ENCODE measurements around the gene PKDCC.

PKDCC gene

DNA sequence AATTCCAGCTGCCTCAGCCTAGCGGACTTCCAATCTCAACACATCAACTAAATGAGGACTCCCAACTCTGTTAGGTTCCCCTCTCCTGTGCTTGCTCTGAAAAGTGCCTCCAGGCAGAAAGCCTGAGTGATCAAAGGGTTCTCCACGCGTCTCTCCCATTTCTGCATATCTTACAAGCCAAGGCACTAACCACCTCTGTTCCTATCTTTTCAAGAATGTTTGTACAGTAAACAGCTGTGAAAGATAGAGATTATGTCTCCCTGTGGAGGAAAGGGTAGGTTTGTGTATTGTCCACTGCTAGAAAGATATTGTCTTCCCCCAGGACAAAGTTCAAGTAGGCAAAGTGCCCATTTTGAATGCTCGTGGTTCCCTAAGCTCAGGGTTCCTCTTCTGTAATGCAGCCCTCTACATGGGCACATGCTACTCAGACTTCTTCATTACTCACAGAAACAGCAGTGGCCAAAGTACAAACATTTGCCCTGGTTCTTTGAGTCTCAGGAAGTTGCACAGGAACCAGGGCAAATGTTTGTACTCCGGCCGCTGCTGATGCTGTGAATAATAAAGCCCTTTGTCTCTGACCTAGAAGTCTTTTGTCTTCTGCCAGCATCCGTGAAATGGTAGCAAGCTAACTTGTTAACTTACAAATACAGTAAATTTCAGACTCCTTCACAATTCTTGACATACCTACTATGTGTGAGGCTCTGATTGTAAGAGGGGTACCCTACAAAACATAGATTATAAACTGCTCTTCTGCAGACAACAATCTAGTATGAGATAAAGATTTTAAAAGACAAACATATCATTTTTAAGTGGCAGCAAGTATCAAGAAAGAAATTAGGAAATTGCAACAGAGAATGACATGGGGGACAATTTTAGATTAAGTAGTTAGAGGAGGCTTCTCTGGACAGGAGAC, 44.5 kb downstream of the PKDCC start:
- Mint-ChIP-seq H3K36me3 (ENCODE audit: low read depth) (no peaks in the 10 kb centered on the region), H3K27ac (no peak overlapping the region), H3K4me1 (ENCODE audit: low read depth) (peaks cover 8% of the 10 kb centered on the region), H3K9me3 (no peaks in the 10 kb centered on the region), H3K4me3 (no peak overlapping the region), H3K27me3 (no peaks in the 10 kb centered on the region)
- DNase-seq = no peak

DNA sequence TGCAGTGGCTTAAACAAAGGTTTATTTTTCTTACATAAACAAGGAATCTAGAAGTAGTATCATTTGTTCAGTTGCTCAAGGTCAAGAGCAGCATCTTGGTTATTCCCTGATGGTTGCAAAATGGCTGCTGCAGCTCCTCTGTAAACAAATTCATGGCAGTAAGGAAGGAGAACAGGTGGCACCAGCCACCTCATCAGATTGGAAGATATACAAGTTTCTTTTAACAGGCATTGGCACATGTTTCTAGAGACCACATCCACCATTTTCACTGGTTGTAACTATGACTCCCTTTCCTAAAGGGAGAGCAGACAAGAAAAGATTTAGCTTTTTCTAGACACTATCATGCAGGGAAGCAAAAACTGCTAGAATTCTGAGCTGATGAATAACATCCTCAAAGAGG, 46.3 kb downstream of the PKDCC start:
- no peaks in the 10 kb centered on the region for H3K9me3 Mint-ChIP-seq
- H3K36me3 Mint-ChIP-seq (ENCODE audit: low read depth) = no peaks in the 10 kb centered on the region
- H3K27ac Mint-ChIP-seq = no peak overlapping the region
- DNase-seq = no peak
- no peaks in the 10 kb centered on the region for H3K27me3 Mint-ChIP-seq
- no peak overlapping the region for H3K4me3 Mint-ChIP-seq
- peaks cover 23% of the 10 kb centered on the region for H3K4me1 Mint-ChIP-seq (ENCODE audit: low read depth)

DNA sequence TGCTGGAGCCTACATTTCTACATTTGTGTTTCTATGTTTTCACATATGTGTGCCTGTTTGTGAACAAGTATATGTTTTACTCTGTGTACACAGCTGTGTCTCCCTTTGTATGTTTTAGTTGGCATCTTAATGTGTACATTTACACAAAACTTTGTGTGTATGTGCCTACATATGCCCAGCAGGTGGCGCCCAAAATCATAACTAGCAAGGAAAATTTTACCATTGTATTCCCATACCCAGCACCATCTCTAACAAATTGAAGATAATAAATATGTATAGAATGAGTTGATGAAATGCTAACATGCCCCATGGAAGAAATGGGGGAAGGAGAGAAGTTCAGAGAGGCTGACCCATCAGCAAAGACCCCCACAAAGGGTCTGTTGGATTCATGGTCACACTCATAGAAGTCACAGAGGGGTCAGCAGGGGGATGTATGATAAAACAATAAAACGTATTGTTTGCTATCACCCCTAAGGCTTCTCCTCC, 48.1 kb downstream of the PKDCC start:
- DNase-seq = peak; percentile 77
- Mint-ChIP-seq H3K9me3 (peaks cover 8% of the 10 kb centered on the region), H3K27me3 (no peaks in the 10 kb centered on the region), H3K4me3 (no peak overlapping the region), H3K36me3 (ENCODE audit: low read depth) (no peaks in the 10 kb centered on the region), H3K27ac (no peak overlapping the region), H3K4me1 (ENCODE audit: low read depth) (peaks cover 40% of the 10 kb centered on the region)

DNA sequence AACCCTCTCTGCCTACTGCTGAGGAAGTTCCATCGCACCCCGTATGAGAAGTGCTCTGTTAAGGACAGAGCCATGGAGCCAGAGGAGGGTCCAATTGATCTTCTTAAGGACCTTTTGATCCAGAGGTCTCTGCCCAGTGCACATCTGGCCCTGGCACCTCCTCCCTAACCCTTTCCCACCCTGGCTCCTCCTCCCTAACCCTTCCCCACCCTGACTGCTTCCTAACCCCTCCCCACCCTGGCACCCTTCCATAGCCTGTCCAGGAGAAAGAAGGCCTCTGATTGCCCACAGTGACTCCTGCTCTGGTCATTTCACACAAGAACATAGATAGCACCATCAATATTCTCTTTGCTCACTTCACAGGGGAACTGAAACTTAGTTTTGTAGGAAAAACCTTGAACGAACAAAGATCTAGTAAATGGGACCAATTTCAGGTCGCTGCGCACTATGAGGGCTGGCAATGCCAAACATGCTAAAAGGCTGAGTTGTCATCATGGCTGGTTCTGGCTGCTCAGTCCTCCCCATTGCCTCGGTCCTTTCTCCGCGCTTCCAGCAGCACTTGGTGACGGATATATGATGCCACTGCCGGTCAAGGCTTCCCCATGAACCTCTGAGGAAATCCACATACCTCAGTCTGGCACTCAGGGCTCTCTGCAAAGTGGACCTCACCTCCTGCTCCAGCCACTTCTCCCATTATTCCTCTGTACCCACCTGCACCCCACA, 49.2 kb downstream of the PKDCC start:
- DNase-seq = no peak
- Mint-ChIP-seq H3K4me3 (no peak overlapping the region), H3K9me3 (peaks cover 8% of the 10 kb centered on the region), H3K4me1 (ENCODE audit: low read depth) (peaks cover 45% of the 10 kb centered on the region), H3K27ac (peak overlapping the region; percentile 30), H3K36me3 (ENCODE audit: low read depth) (no peaks in the 10 kb centered on the region), H3K27me3 (no peaks in the 10 kb centered on the region)

DNA sequence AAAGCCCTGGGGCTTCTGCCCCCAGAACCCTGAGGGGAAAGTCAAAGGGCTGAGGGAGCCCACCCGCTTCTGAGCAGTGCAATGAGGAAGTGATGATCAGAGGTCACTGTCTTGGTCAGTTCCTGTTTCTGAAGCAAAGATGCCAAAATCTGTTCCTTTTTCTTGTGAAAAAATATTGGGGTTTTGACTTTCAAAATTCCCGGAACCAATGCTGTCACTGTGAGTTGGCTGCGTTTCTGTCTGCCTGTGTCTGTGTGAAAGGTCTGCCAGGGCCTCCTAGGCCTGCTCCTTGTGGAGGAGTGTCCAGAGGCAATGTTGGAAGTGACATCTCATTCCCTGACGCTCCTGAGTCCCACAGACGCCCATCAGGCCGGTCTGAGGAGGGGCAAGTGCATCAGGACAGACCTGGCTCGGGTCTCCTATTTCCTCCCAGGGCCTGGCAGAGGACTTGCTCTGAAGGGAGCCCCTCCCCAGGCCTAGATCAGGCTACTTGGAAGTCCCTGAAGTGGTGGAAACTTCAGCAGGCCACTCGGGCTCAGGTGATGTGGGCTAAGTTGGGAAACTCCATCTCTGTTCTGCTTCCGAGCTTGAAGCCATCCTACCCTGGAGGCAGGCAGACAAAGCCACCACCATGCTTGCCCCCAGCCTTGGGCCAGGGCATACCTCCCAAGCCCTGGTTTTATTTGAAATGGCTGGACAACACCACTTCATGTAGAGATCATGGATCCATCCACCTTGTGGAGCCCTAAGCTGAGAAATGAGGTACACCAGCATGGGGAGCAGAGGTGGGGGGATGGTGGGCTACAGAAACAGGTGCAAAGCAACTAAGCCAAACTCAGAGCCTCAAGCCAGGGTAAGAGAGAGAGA, 51.0 kb downstream of the PKDCC start:
- Mint-ChIP-seq H3K9me3 (peaks cover 8% of the 10 kb centered on the region), H3K27ac (peak overlapping the region; percentile 11), H3K4me1 (ENCODE audit: low read depth) (peaks cover 49% of the 10 kb centered on the region), H3K36me3 (ENCODE audit: low read depth) (no peaks in the 10 kb centered on the region), H3K4me3 (no peak overlapping the region), H3K27me3 (no peaks in the 10 kb centered on the region)
- DNase-seq = no peak

DNA sequence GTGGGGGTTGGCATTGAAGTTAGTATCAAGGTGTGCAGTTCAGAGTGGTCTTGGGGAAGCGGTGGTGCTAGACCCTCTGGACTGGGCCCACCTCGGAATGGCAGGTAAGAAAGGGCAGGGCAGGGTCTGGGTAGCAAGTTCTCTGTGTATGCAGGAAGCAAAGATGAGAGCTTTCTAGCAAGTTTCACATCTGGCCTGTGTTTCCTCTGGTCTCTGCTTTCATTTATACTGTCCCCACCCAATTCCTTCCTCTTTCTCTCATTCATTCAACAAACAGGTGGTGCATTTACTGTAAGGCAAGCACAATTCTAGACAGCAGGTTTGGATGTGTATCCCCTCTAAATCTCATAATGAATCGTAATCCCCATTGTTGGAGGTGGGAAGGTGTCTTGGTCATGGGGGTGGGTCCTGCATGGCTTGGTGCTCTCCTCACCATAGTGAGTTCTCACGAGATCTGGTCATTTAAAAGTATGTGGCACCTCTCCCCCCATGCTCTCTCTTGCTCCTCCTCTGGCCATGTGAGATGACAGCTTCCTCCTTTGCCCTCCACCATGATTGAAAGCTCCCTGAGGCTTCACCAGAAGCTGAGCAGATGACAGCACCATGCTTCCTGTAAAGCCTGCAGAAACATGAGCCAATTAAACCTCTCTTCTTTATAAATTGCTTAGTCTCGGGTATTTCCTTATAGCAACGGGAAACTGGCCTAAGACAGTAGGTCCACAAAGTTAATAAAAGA, 51.8 kb downstream of the PKDCC start:
- H3K36me3 Mint-ChIP-seq (ENCODE audit: low read depth) = no peaks in the 10 kb centered on the region
- DNase-seq = no peak
- H3K4me3 Mint-ChIP-seq = no peak overlapping the region
- no peaks in the 10 kb centered on the region for H3K27me3 Mint-ChIP-seq
- H3K27ac Mint-ChIP-seq = no peak overlapping the region
- peaks cover 49% of the 10 kb centered on the region for H3K4me1 Mint-ChIP-seq (ENCODE audit: low read depth)
- H3K9me3 Mint-ChIP-seq = peaks cover 8% of the 10 kb centered on the region

DNA sequence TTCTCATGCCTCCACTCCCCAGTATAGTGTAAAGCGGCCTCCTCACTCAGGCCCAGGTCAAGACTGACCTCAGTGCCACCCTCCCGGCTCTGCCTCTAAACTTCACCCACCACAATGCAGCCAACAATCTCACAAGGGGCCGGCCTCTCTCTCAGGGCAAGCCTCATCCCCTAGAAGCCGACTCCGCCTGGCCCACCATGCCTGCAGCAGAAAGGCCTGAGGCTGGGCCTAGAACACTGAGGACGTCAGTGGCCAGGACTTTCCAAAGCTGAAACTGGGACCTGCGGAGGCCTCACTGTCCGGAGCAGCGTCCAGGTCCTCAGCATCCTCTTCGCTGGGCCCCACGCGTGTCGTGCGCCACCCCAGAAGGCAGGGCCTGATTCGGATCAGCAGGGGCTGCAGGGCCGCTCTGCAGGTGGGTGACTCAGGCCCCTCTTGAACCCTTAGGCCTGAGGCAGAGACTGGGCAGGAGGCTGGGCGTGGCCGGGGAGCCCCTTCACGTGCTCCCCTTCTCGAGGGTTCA, 52.9 kb downstream of the PKDCC start:
- H3K27ac Mint-ChIP-seq = peak overlapping the region; percentile 32
- H3K36me3 Mint-ChIP-seq (ENCODE audit: low read depth) = no peaks in the 10 kb centered on the region
- peaks cover 8% of the 10 kb centered on the region for H3K9me3 Mint-ChIP-seq
- DNase-seq = no peak
- peaks cover 49% of the 10 kb centered on the region for H3K4me1 Mint-ChIP-seq (ENCODE audit: low read depth)
- H3K4me3 Mint-ChIP-seq = no peak overlapping the region
- no peaks in the 10 kb centered on the region for H3K27me3 Mint-ChIP-seq

DNA sequence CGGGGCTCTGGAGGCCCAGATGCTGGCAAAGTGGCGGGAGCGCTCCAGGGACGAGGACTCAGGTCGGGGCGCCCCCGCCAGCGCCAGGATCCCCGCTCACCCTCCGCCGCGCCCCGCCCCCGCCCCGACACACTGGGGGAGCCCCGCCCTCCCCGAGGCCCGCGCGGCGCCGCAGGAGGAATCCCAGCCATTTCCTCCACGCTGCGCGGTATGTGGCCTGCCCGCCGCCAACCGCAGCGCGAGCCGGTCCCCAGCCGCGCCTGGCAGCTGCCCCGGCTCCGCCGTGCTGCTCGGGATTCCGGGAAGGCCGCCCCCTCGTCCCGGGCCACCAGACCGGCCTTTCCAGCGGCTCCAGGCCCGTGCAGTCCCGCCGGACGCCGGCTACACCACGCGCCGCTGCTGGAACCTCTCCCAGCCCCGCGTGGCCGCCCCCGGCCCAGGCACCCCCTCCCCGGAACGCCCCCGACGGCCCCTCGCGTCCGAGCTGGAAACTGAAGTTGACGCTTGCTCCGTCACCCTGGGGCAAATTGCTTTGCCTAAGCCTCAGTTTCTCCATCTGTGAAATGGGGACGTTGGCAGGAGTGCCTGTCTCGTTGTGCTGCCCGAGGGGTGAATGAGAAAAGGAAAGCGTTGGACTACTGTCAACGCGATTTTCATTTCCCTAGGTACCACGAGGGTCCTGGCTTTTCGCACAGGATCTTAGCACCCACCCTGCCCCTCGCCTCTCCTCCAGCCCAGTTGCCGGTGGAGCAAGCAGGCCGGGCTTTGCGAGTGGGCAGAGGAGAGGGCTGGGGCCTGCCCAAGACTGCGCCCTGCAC, 53.6 kb downstream of the PKDCC start:
- Mint-ChIP-seq H3K4me3 (peak overlapping the region; percentile 74), H3K9me3 (peaks cover 8% of the 10 kb centered on the region), H3K4me1 (ENCODE audit: low read depth) (peaks cover 46% of the 10 kb centered on the region), H3K36me3 (ENCODE audit: low read depth) (no peaks in the 10 kb centered on the region), H3K27ac (peak overlapping the region; percentile 95), H3K27me3 (no peaks in the 10 kb centered on the region)
- DNase-seq = peak; percentile 75

DNA sequence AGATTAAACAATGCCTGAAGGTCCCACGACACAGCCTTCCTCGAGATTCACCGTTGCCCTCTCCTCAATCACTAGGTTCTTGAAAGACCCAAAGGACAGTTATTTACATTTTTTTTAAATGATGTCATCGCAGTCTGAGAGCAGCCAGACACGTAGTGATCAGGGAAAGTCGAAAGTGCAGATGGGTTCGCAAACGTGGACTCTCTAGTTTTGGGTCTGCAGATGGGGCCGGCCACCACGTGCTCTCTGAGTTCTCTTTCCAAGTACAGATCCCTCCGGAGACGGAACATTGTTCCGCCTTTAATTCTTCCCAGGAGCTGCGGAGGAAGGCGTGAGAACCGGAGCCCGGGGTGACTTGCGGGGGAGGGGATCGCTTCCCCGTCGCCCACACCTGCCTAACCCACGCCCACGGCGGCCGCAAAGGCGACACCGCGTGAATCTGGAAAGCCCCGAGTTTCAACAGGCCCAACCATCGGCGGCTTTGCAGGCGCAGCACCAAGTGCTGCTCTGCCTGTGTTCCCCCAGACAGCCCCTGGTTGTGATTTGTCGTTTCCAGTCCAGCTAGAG, 54.3 kb downstream of the PKDCC start:
- H3K36me3 Mint-ChIP-seq (ENCODE audit: low read depth) = no peaks in the 10 kb centered on the region
- H3K27me3 Mint-ChIP-seq = no peaks in the 10 kb centered on the region
- H3K4me1 Mint-ChIP-seq (ENCODE audit: low read depth) = peaks cover 43% of the 10 kb centered on the region
- peak overlapping the region; percentile 74 for H3K4me3 Mint-ChIP-seq
- H3K27ac Mint-ChIP-seq = peak overlapping the region; percentile 95
- peaks cover 8% of the 10 kb centered on the region for H3K9me3 Mint-ChIP-seq
- DNase-seq = peak; percentile 90

DNA sequence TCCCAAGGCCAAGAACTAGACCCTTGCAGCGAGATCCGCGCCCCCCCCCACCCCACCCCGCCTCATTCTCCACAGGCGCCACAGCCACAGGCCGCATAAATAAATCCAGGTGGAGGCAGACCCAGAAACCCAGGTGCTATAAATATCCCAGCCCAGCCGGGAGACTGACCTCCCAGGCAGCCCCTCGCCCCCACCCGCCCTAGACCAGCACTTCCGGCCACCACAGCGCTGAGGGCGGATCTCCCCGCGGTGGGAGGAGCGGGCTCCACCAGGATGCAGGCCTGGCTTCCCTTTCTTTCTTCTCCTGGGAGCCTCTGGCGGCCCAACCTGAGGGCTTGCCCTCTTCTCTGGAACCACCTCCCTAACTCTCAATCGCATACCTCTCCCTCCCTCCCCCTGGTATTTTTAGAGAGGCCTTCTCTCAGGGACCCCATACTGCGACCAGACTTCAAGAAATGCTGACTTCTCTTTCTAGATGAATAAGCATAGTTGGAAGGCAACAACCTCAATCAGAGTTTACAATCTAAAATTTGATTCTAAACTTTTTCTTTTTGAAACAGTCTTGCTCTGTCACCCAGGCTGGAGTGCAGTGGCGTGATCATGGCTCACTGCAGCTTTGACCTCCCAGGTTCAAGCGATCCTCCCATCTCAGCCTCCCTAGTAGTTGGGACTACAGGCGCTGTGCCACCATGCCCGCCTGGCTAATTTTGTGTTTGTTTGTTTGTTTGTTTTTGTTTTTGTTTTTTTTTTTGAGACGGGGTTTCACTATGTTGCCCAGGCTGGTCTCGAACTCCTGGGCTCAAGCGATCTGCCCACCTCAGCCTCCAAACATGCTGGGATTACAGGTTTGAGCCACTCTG, 55.0 kb downstream of the PKDCC start:
- H3K4me1 Mint-ChIP-seq (ENCODE audit: low read depth) = peaks cover 37% of the 10 kb centered on the region
- no peaks in the 10 kb centered on the region for H3K36me3 Mint-ChIP-seq (ENCODE audit: low read depth)
- no peaks in the 10 kb centered on the region for H3K27me3 Mint-ChIP-seq
- DNase-seq = peak; percentile 66
- H3K9me3 Mint-ChIP-seq = peaks cover 8% of the 10 kb centered on the region
- peak overlapping the region; percentile 95 for H3K27ac Mint-ChIP-seq
- H3K4me3 Mint-ChIP-seq = peak overlapping the region; percentile 74

DNA sequence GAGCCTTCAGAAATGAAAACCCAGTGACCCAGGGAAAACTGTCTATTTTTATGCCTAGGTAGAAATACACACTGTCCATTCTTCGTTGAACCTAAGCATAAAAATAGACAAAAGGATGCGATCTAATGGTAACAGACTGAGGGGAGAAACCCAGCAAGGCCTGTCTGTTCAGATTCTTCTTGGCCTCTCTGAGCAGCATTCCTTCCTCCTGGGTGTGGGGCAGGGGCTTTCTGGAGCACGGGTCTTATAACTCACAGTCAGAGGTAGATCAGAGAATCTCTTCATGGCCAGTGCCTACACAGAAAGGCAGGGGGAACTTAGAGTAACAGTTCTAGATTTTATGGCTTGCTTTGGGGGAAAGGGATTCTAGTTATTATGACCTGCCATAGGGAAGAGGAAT, 56.0 kb downstream of the PKDCC start:
- Mint-ChIP-seq H3K4me1 (ENCODE audit: low read depth) (peaks cover 29% of the 10 kb centered on the region), H3K27me3 (no peaks in the 10 kb centered on the region), H3K36me3 (ENCODE audit: low read depth) (no peaks in the 10 kb centered on the region), H3K27ac (no peak overlapping the region), H3K4me3 (no peak overlapping the region), H3K9me3 (peaks cover 8% of the 10 kb centered on the region)
- no peak for DNase-seq

DNA sequence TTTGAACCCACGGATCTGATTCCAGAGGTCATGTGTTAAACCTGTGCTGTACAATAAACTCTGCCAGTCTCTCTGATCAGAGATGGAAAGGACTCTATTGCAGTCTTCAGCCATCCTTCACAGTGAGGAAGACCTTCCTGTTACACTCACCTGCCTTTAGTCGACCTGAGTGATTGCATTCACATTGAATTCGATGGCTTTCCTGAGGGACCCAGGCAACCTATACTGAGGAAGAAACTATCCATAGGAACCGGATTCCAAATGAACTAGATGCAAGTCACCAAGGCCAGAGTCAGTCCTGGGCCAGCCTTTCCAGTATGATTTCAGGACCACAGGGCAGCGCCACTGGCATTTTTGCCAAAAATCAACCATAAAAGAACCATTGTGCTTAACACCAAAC, 56.8 kb downstream of the PKDCC start:
- no peaks in the 10 kb centered on the region for H3K27me3 Mint-ChIP-seq
- H3K9me3 Mint-ChIP-seq = peaks cover 8% of the 10 kb centered on the region
- H3K4me3 Mint-ChIP-seq = no peak overlapping the region
- H3K36me3 Mint-ChIP-seq (ENCODE audit: low read depth) = no peaks in the 10 kb centered on the region
- DNase-seq = no peak
- H3K27ac Mint-ChIP-seq = peak overlapping the region; percentile 7
- H3K4me1 Mint-ChIP-seq (ENCODE audit: low read depth) = peaks cover 21% of the 10 kb centered on the region

Data from activated T-cell treated with anti-CD3 and anti-CD28 coated beads, Interleukin-2, amount 50 U/mL, for 24 hours (primary cell).